HG03159 (cell line): ENCODE results near the gene ZNF331.

Source experiments
- ATAC-seq: cut with Tn5 transposase; IDR thresholded peaks from one replicate; pipeline ENCODE4 v1.9.1; 2021; ENCODE audit warnings: mild to moderate bottlenecking, moderate library complexity; ENCODE audit not compliant: unreplicated experiment

ZNF331 gene

DNA sequence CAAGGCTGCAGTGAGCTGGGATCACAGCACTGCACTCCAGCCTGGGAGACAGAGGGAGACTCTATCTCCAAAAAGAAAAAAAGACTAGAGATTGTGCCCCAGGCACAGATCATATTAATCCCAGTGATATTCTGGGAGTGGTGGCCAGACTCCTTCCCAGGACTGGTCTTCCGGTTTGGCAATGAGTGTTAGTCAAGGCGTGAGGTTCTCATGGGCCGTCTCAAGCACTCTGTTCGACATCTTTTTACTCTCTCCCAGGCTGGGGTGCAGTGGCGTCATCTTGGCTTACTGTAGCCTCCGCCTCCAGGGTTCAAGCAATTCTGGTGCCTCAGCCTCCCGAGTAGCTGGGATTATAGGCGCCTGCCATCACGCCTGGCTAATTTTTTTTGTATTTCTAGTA lies 88.5 kb downstream of the ZNF331 start:
- ATAC-seq = no peak

- ATAC-seq = no peak
Measured at GRCh38 chr19:53626976-53627375, 89.0 kb downstream of the ZNF331 start.
